MCF 10A (cell line): ENCODE measurements around the gene SLC32A1. TPM values are rescaled to one million over a fixed set of nuclear protein-coding genes. Genes with fewer than 3 reads are reported as not detected.

Experiments
- BruUV-seq: library from RNA; stranded (reverse); fragments of 400-500 nt; replicated peaks from 2 replicates; lab custom pipeline; 2021; lab: Mats Ljungman, UMichigan
- CTCF ChIA-PET: fragments of 300-600 bp; sonication (Branson Sonifier 250); formaldehyde crosslinking; extraction: SDS; loops from one replicate; lab custom pipeline; 2021; ENCODE audit warnings: antibody characterized with exemption, inconsistent platforms; lab: Yijun Ruan, JAX
- POLR2A ChIA-PET: fragments of 300-600, 350-650 bp; sonication (Branson Sonifier 250); formaldehyde crosslinking; extraction: SDS; loops from one replicate; lab custom pipeline; 2020; ENCODE audit warnings: antibody characterized with exemption, inconsistent platforms; lab: Yijun Ruan, JAX
- DNase-seq: peaks from one replicate; pipeline ENCODE4 v3.0.0-alpha.2; 2018; ENCODE audit not compliant: unreplicated experiment
- H3K27ac Mint-ChIP-seq: one replicate; pipeline ENCODE4 v1.8.0; 2022; ENCODE audit warnings: mild to moderate bottlenecking, low read depth, mixed read lengths; ENCODE audit not compliant: unreplicated experiment
- H3K27me3 Mint-ChIP-seq: one replicate; pipeline ENCODE4 v1.8.0; 2022; ENCODE audit warnings: mixed read lengths; ENCODE audit not compliant: insufficient read depth, unreplicated experiment
- H3K36me3 Mint-ChIP-seq: one replicate; pipeline ENCODE4 v1.8.0; 2022; ENCODE audit warnings: mild to moderate bottlenecking, moderate library complexity, mixed read lengths; ENCODE audit not compliant: insufficient read depth, unreplicated experiment
- H3K4me1 Mint-ChIP-seq: one replicate; pipeline ENCODE4 v1.8.0; 2022; ENCODE audit warnings: mixed read lengths; ENCODE audit not compliant: insufficient read depth, unreplicated experiment
- H3K4me3 Mint-ChIP-seq: one replicate; pipeline ENCODE4 v1.8.0; 2022; ENCODE audit warnings: mild to moderate bottlenecking, moderate library complexity, mixed read lengths; ENCODE audit not compliant: unreplicated experiment
- H3K9me3 Mint-ChIP-seq: one replicate; pipeline ENCODE4 v1.8.0; 2022; ENCODE audit warnings: mixed read lengths; ENCODE audit not compliant: unreplicated experiment
- CTCF ChIP-seq: fragments of 200-600 bp; IDR thresholded peaks from one replicate; pipeline ENCODE4 v1.8.0; 2022; ENCODE audit warnings: antibody characterized with exemption, mild to moderate bottlenecking; ENCODE audit not compliant: unreplicated experiment
- intact Hi-C: fragments of 100-400 bp; cut with micrococcal nuclease; formaldehyde crosslinking; loops from 2 replicates; pipeline ENCODE4 v1.14.1; 2022
- total RNA-seq: library from RNA; stranded (reverse); gene quantifications from 2 replicates; pipeline ENCODE4 v1.2.3, GENCODE V29; 2022

Gene SLC32A1
- total RNA-seq, 1 experiment from 2014 or later: not detected

DNA sequence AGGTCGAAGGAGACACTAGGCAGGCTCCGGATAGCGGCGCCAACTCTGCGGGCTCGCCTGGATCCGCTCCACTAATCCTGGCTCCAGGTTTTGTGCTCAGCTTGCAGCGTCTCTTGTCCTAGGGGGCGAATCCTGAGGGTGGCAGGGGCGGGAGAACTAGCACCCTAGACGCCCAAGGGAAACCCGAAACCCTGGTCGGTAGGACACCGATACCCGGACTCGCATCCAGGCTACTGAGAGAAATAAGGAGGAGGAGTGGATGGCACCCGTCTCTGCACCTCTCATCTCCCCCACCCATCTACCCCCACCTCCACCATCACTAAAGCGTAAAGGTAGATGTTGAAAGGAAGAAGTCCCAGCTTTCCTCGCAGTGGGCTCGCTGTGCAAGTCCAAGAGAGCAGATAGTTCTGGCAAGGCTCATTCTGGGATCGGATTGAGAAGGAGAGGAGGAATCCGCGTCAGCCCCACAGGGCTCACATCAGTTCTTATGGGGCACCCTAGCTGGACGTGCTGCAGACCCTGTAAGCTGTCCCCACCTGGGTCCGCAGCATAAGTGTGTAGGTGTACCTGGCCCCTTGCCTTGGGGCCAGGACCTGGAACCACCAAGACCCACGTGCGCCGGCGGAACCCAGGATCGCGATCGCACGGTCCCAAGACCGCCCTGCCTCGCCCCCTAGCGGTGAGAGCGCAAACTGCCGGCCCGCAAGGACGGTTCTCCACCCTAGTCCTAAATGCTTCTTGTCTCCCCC lies 6.9 kb downstream of the SLC32A1 start:
- Mint-ChIP-seq H3K36me3 (no peaks in the 10 kb centered on the region), H3K27me3 (peaks cover 93% of the 10 kb centered on the region), H3K4me1 (peaks cover 6% of the 10 kb centered on the region), H3K4me3 (peak overlapping the region; percentile 52), H3K27ac (no peak overlapping the region), H3K9me3 (no peaks in the 10 kb centered on the region)
- peak; percentile 59 for DNase-seq
- peak; percentile 95 for TF ChIP-seq CTCF
- ChIA-PET CTCF (interaction anchor here (0.5 to 6.0 kb wide), 30 partner anchors 8 to 1170 kb away, joined by 3 to 71 read pairs (median 4); partner anchors contain the start of gene ACTR5), POLR2A (interaction anchor here (0.7 to 2.4 kb wide), 2 partner anchors 17 to 81 kb away, joined by 3 to 10 read pairs; partner anchors contain the start of gene ACTR5)
- intact Hi-C loops: loop anchor here (1.0 kb wide), 1 partner anchor 85 kb away; no protein-coding TSS in a partner anchor
- BruUV-seq: no TSS peak

- H3K4me1 Mint-ChIP-seq: peaks cover 6% of the 10 kb centered on the region
- DNase-seq: no peak
- H3K9me3 Mint-ChIP-seq: no peaks in the 10 kb centered on the region
- no TSS peak for BruUV-seq
- no peaks in the 10 kb centered on the region for H3K36me3 Mint-ChIP-seq
- ChIA-PET POLR2A (interaction anchor here (2.4 kb wide), 1 partner anchor 17 kb away, joined by 10 read pairs; the partner anchor contains the start of gene ACTR5), CTCF (interaction anchor here (0.7 to 6.0 kb wide), 19 partner anchors 8 to 200 kb away, joined by 3 to 71 read pairs (median 5); partner anchors contain the start of gene ACTR5)
- intact Hi-C loops: loop anchor here (1.0 kb wide), 1 partner anchor 85 kb away; no protein-coding TSS in a partner anchor
- H3K4me3 Mint-ChIP-seq: peak overlapping the region; percentile 52
- peaks cover 93% of the 10 kb centered on the region for H3K27me3 Mint-ChIP-seq
- H3K27ac Mint-ChIP-seq: no peak overlapping the region
- TF ChIP-seq CTCF: no peak
Observed at GRCh38 chr20:38731738-38732113, 7.4 kb downstream of the SLC32A1 start.

DNA sequence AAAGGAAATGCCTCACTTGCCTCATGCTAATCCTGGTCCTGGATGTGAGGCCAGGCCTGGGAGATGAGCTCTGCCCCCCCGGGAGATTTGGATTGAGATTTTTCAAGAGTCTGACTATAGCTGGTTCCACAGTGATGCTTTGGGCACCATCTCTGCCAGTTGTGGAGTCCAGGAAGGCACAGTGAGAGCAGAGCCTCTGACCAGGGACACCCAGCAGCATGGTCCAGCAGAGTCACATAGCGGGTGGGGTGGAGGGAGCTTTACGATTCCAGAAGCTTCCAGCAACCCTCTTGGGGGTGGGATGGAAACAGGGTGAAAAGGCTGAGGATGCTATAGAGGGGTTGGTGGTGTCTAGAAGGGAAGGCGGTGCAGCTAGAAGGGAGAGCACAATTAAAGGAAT lies 8.7 kb downstream of the SLC32A1 start:
- Mint-ChIP-seq H3K4me3 (no peak overlapping the region), H3K36me3 (no peaks in the 10 kb centered on the region), H3K4me1 (peaks cover 6% of the 10 kb centered on the region), H3K27ac (no peak overlapping the region), H3K27me3 (peaks cover 89% of the 10 kb centered on the region), H3K9me3 (no peaks in the 10 kb centered on the region)
- POLR2A ChIA-PET: interaction anchor here (2.4 kb wide), 1 partner anchor 15 kb away, joined by 10 read pairs; the partner anchor contains the start of gene ACTR5
- BruUV-seq: no TSS peak
- no peak for TF ChIP-seq CTCF
- CTCF ChIA-PET: interaction anchor here (0.6 to 6.0 kb wide), 14 partner anchors 11 to 315 kb away, joined by 3 to 71 read pairs (median 4); partner anchors contain the start of gene ACTR5
- intact Hi-C loops: no loop called here
- no peak for DNase-seq

- Mint-ChIP-seq H3K27ac (no peak overlapping the region), H3K36me3 (no peaks in the 10 kb centered on the region), H3K27me3 (peaks cover 81% of the 10 kb centered on the region), H3K4me3 (no peak overlapping the region), H3K9me3 (no peaks in the 10 kb centered on the region), H3K4me1 (peaks cover 3% of the 10 kb centered on the region)
- intact Hi-C loops: no loop called here
- no peak for TF ChIP-seq CTCF
- DNase-seq: no peak
- no TSS peak for BruUV-seq
- POLR2A ChIA-PET: interaction anchor here (1.2 kb wide), 1 partner anchor 55 kb away, joined by 3 read pairs; no protein-coding TSS in a partner anchor
- CTCF ChIA-PET: interaction anchor here (0.7 to 1.3 kb wide), 2 partner anchors 86 to 219 kb away, joined by 3 read pairs; no protein-coding TSS in a partner anchor
Observed at GRCh38 chr20:38735172-38735571, 10.9 kb downstream of the SLC32A1 start.
